T-helper 2 cell treated with Interferon-gamma antibody and Interleukin-4, amounts not matched to agents 5 μg/mL and 100 μg/mL, for 36 hours (primary cell): ENCODE measurements around the gene PIH1D1.

Source experiments
- DNase-seq: peaks from one replicate; pipeline ENCODE4 v3.0.0; 2021; ENCODE audit warnings: low spot score
- H3K27ac Mint-ChIP-seq: one replicate; pipeline ENCODE4 v1.8.0; 2021; ENCODE audit warnings: mild to moderate bottlenecking, mixed read lengths
- H3K27me3 Mint-ChIP-seq: one replicate; pipeline ENCODE4 v1.8.0; 2021; ENCODE audit warnings: low read depth, mixed read lengths
- H3K36me3 Mint-ChIP-seq: one replicate; pipeline ENCODE4 v1.8.0; 2021; ENCODE audit warnings: low read depth, mixed read lengths
- H3K4me1 Mint-ChIP-seq: one replicate; pipeline ENCODE4 v1.8.0; 2021; ENCODE audit warnings: low read depth, mixed read lengths
- H3K4me3 Mint-ChIP-seq: one replicate; pipeline ENCODE4 v1.8.0; 2022; ENCODE audit warnings: mild to moderate bottlenecking, moderate library complexity, mixed read lengths
- H3K9me3 Mint-ChIP-seq: one replicate; pipeline ENCODE4 v1.8.0; 2021; ENCODE audit warnings: mixed read lengths

Gene PIH1D1

GRCh38 chr19:49400029-49400428, 51.6 kb downstream of the PIH1D1 start:
- peaks cover 20% of the 10 kb centered on the region for H3K4me1 Mint-ChIP-seq
- H3K27ac Mint-ChIP-seq: no peak overlapping the region
- no peak for DNase-seq
- H3K4me3 Mint-ChIP-seq: no peak overlapping the region
- no peaks in the 10 kb centered on the region for H3K36me3 Mint-ChIP-seq
- no peaks in the 10 kb centered on the region for H3K9me3 Mint-ChIP-seq
- H3K27me3 Mint-ChIP-seq: peaks cover 9% of the 10 kb centered on the region

DNA sequence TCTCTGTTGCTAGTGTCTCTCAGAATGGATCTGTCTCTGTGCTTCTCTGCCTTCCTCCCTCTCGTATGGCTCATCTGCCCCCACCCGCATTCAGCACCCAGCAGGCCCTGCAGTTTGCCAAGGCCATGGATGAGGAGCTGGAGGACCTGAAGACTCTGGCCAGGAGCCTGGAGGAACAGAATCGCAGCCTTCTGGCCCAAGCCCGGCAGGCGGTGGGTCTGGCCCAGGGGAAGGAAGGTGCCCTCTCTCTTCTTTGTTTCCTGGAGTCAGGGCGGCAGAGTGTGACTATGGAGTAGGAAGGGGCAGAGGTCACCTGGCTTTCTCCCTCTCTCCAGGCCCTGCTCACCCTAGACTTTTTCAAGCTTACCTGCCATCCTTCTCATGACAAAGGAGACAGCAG, 52.7 kb downstream of the PIH1D1 start:
- Mint-ChIP-seq H3K27me3 (peaks cover 9% of the 10 kb centered on the region), H3K36me3 (no peaks in the 10 kb centered on the region), H3K27ac (peak overlapping the region; percentile 28), H3K9me3 (no peaks in the 10 kb centered on the region), H3K4me1 (peaks cover 20% of the 10 kb centered on the region), H3K4me3 (peak overlapping the region; percentile 15)
- no peak for DNase-seq

GRCh38 chr19:49398001-49398615, 53.5 kb downstream of the PIH1D1 start:
- DNase-seq: no peak
- Mint-ChIP-seq H3K4me1 (peaks cover 15% of the 10 kb centered on the region), H3K36me3 (no peaks in the 10 kb centered on the region), H3K4me3 (peak overlapping the region; percentile 22), H3K27ac (peak overlapping the region; percentile 64), H3K9me3 (no peaks in the 10 kb centered on the region), H3K27me3 (peaks cover 9% of the 10 kb centered on the region)

GRCh38 chr19:49396738-49397505, 54.7 kb downstream of the PIH1D1 start:
- no peaks in the 10 kb centered on the region for H3K36me3 Mint-ChIP-seq
- no peak for DNase-seq
- no peaks in the 10 kb centered on the region for H3K9me3 Mint-ChIP-seq
- H3K4me1 Mint-ChIP-seq: peaks cover 18% of the 10 kb centered on the region
- no peak overlapping the region for H3K27ac Mint-ChIP-seq
- peaks cover 10% of the 10 kb centered on the region for H3K27me3 Mint-ChIP-seq
- no peak overlapping the region for H3K4me3 Mint-ChIP-seq
